GM12878 (cell line): Measurements from ENCODE around the gene FAT1. TPM values are rescaled to one million over a fixed set of nuclear protein-coding genes. Genes with fewer than 3 reads are reported as not detected.

Experiments
- ATAC-seq: fragments of 200-7000 bp; cut with Tn5 transposase; 3 replicates; pipeline ENCODE4 v1.9.1; 2020; ENCODE audit warnings: mild to moderate bottlenecking, moderate library complexity
- BruUV-seq: library from RNA; stranded (reverse); fragments of 400-500 nt; replicated peaks from 2 replicates; lab custom pipeline; 2021; lab: Mats Ljungman, UMichigan
- CTCF ChIA-PET: fragments of 300-600 bp; sonication (Branson Sonifier 250); formaldehyde crosslinking; extraction: SDS; loops from one replicate; lab custom pipeline; 2021; ENCODE audit warnings: inconsistent platforms; lab: Yijun Ruan, JAX
- POLR2A ChIA-PET: fragments of 350-600 bp; formaldehyde crosslinking; extraction: SDS; loops from one replicate; lab custom pipeline; 2021; ENCODE audit warnings: inconsistent platforms; lab: Charles Lee
- RAD21 ChIA-PET: fragments of 300-600 bp; sonication (Branson Sonifier 250); formaldehyde crosslinking; loops from one replicate; lab custom pipeline; 2023; ENCODE audit warnings: antibody characterized with exemption; ENCODE audit not compliant: unreplicated experiment; lab: Charles Lee
- SMC1A ChIA-PET: fragments of 300-600 bp; sonication (Branson Sonifier 250); formaldehyde crosslinking; loops from one replicate; lab custom pipeline; 2023; ENCODE audit not compliant: unreplicated experiment, uncharacterized antibody; lab: Charles Lee
- DNase-seq: peaks from one replicate; pipeline ENCODE4 v3.0.0-alpha.2; 2011; ENCODE audit warnings: low read depth, low spot score
- FAIRE-seq: peaks from 3 replicates; lab custom pipeline; 2011; peaks lifted over from hg19 to GRCh38; lab: Jason Lieb, UNC
- H2AFZ ChIP-seq: 2 replicates; pipeline ENCODE4 v1.6.0; 2011; ENCODE audit warnings: low read depth, low read length, control low read depth; ENCODE audit not compliant: control insufficient read depth
- H3K27ac ChIP-seq: 2 replicates; pipeline ENCODE4 v1.5.1; 2011; ENCODE audit warnings: control low read depth; ENCODE audit not compliant: control insufficient read depth, insufficient read depth
- H3K27me3 ChIP-seq, 2 experiments: replicated peaks in 1 of 2; 2 replicates each; pipeline versions ENCODE4 v1.6.0 to v1.6.1; 2011; ENCODE audit warnings: low read length in 1 of 2; ENCODE audit not compliant: control insufficient read depth in 2 of 2, insufficient read depth in 2 of 2
- H3K36me3 ChIP-seq, 2 experiments: 2 replicates each; pipeline ENCODE4 v1.5.1; 2011; ENCODE audit warnings: low read length in 1 of 2; ENCODE audit not compliant: control insufficient read depth in 2 of 2, insufficient read depth in 2 of 2
- H3K4me1 ChIP-seq: 2 replicates; pipeline ENCODE4 v1.6.1; 2011; ENCODE audit warnings: mild to moderate bottlenecking, low read length, moderate library complexity, mixed read lengths; ENCODE audit not compliant: control insufficient read depth, insufficient read depth
- H3K4me2 ChIP-seq: 2 replicates; pipeline ENCODE4 v1.6.0; 2011; ENCODE audit warnings: control low read depth; ENCODE audit not compliant: control insufficient read depth, insufficient read depth
- H3K4me3 ChIP-seq: fragments of 200-600 bp; sonication (generic); 2 replicates; pipeline ENCODE4 v1.5.1; 2016
- H3K79me2 ChIP-seq: 2 replicates; pipeline ENCODE4 v1.6.0; 2011; ENCODE audit warnings: low read length; ENCODE audit not compliant: control insufficient read depth, insufficient read depth
- H3K9ac ChIP-seq: 2 replicates; pipeline ENCODE4 v1.8.0; 2011; ENCODE audit warnings: low read length, control low read depth, mixed read lengths; ENCODE audit not compliant: control insufficient read depth, insufficient read depth
- H3K9me3 ChIP-seq: replicated peaks from 3 replicates; pipeline ENCODE4 v1.5.1; 2011; ENCODE audit warnings: mild to moderate bottlenecking, low read length; ENCODE audit not compliant: control insufficient read depth, insufficient read depth
- H4K20me1 ChIP-seq: 2 replicates; pipeline ENCODE4 v1.6.0; 2011; ENCODE audit not compliant: control insufficient read depth, insufficient read depth
- CUX1 ChIP-seq: IDR thresholded peaks from 2 replicates; pipeline ENCODE4 v1.6.1; 2012; ENCODE audit warnings: improper control_type of control experiment, low read depth, low read length; ENCODE audit not compliant: insufficient replicate concordance
- JUND ChIP-seq: IDR thresholded peaks from 2 replicates; pipeline ENCODE4 v1.6.1; 2012; ENCODE audit warnings: low read depth, mild to moderate bottlenecking, low read length, improper control_type of control experiment, moderate library complexity
- NFYB ChIP-seq: IDR thresholded peaks from 2 replicates; pipeline ENCODE4 v1.6.1; 2011; ENCODE audit warnings: low read depth, mild to moderate bottlenecking, low read length, improper control_type of control experiment, moderate library complexity; ENCODE audit not compliant: insufficient read depth
- NR2F1 ChIP-seq: fragments of 450-650 bp; conservative IDR thresholded peaks from 2 replicates; pipeline ENCODE4 v1.6.1; 2017; ENCODE audit warnings: mild to moderate bottlenecking
- PRDM15 ChIP-seq: fragments of 450-650 bp; formaldehyde crosslinking; IDR thresholded peaks from 2 replicates; pipeline ENCODE4 v1.4.0; 2020; ENCODE audit warnings: mild to moderate bottlenecking, moderate library complexity
- RAD51 ChIP-seq: fragments of 450-650 bp; IDR thresholded peaks from 2 replicates; pipeline ENCODE4 v1.6.1; 2016; ENCODE audit warnings: moderate library complexity, mild to moderate bottlenecking, inconsistent platforms
- RFX5 ChIP-seq: IDR thresholded peaks from 2 replicates; pipeline ENCODE4 v1.6.1; 2011; ENCODE audit warnings: low read depth, low read length, improper control_type of control experiment
- SMAD5 ChIP-seq: IDR thresholded peaks from 2 replicates; pipeline ENCODE4 v1.6.1; 2016; ENCODE audit warnings: antibody characterized with exemption, low read depth
- SMARCA5 ChIP-seq: fragments of 450-650 bp; IDR thresholded peaks from 2 replicates; pipeline ENCODE4 v1.6.1; 2017; ENCODE audit warnings: mild to moderate bottlenecking
- USF1 ChIP-seq: IDR thresholded peaks from 2 replicates; pipeline ENCODE4 v1.6.1; 2011; ENCODE audit warnings: borderline replicate concordance, low read depth, mild to moderate bottlenecking, moderate library complexity, mixed read lengths, low read length; ENCODE audit not compliant: insufficient read depth; ENCODE audit errors: extremely low read length
- USF2 ChIP-seq: IDR thresholded peaks from 2 replicates; pipeline ENCODE4 v1.6.1; 2011; ENCODE audit warnings: low read depth, low read length, improper control_type of control experiment, borderline replicate concordance
- ZNF207 ChIP-seq: fragments of 450-650 bp; IDR thresholded peaks from 2 replicates; pipeline ENCODE4 v1.6.1; 2014; ENCODE audit warnings: antibody characterized with exemption, mild to moderate bottlenecking, borderline replicate concordance
- ZSCAN29 ChIP-seq: fragments of 450-650 bp; IDR thresholded peaks from 2 replicates; pipeline ENCODE4 v1.6.1; 2017; ENCODE audit warnings: mild to moderate bottlenecking, moderate library complexity
- WGBS: methylation state at CpG from one replicate; pipeline ENCODE4 v1.1.6; 2016; ENCODE audit warnings: low lambda C conversion rate; ENCODE audit not compliant: insufficient replicate concordance, insufficient coverage; ENCODE audit errors: missing lambda C conversion rate; 5-methylcytosine and 5-hydroxymethylcytosine counted together
- in situ Hi-C: fragments of 300-500 bp; cut with MboI; formaldehyde crosslinking; loops from 9 replicates; pipeline ENCODE4 v1.14.3; 2018; ENCODE audit warnings: mixed read lengths
- intact Hi-C: fragments of 100-400 bp; cut with micrococcal nuclease; formaldehyde crosslinking; loops from one replicate; pipeline ENCODE4 v1.14.2; 2022; ENCODE audit not compliant: unreplicated experiment
- polyA plus RNA-seq, 11 experiments: library from polyadenylated mRNA; depleted of rRNA in 4 of 11; unstranded in 6 of 11; stranded (reverse) in 5 of 11; fragments of >200 nt; fragmentation: Nextera tagmentation in 4 of 11; fragmentation: Illumina TruSeq in 1 of 11; extraction: Ambion mirVana in 4 of 11; extraction: Trizol in 1 of 11; gene quantifications; 1 replicate in 1 of 11; 2 replicates in 10 of 11; pipeline versions ENCODE4 v1.2.1 to v1.2.3, GENCODE V29; 2011 to 2016; ENCODE audit warnings: inconsistent platforms in 2 of 11, missing spikeins in 2 of 11, low read depth in 1 of 11
- total RNA-seq, 4 experiments: library from RNA; depleted of rRNA in 3 of 4; stranded (reverse); fragments of >200 nt in 3 of 4; fragmentation: Illumina TruSeq in 1 of 4; extraction: Trizol in 1 of 4; gene quantifications; 2 replicates each; pipeline versions ENCODE4 v1.2.1 to v1.2.3, GENCODE V29; 2013 to 2021

The FAT1 gene
- total and polyA plus RNA-seq, 10 of the 15 experiments (the other 5 are each of a cell fraction or from before 2014, with no cell fraction given), result 0.04 to 11.8 (median 0.11) TPM; not detected in 1

GRCh38 chr4:186695392-186695791 lies 28.3 kb downstream of the FAT1 start (continued):
- TF ChIP-seq RFX5, result no peak
- TF ChIP-seq NR2F1, result no peak
- TF ChIP-seq USF2, result no peak
- no peak for TF ChIP-seq SMAD5
- TF ChIP-seq ZNF207, result no peak
- TF ChIP-seq USF1, result no peak
- no peak for TF ChIP-seq SMARCA5
- TF ChIP-seq, all 136 proteins: peak for 0

GRCh38 chr4:186693894-186694293 lies 29.8 kb downstream of the FAT1 start:
- SMC1A ChIA-PET, result no interaction called here
- TF ChIP-seq RAD51 (no peak), NFYB (no peak), JUND (no peak), ZSCAN29 (no peak), CUX1 (no peak), PRDM15 (CRISPR knock-in tag) (no peak)

More at GRCh38 chr4:186693894-186694293, 29.8 kb downstream of the FAT1 start:
- Histone ChIP-seq H4K20me1 (no peaks in the 10 kb centered on the region), H2AFZ (no peak overlapping the region), H3K36me3 (no peaks in the 10 kb centered on the region), H3K27ac (no peak overlapping the region), H3K79me2 (no peaks in the 10 kb centered on the region), H3K9me3 (no peaks in the 10 kb centered on the region; the same call in 2 of the 3 replicates), H3K27me3 (no peaks in the 10 kb centered on the region), H3K4me1 (no peaks in the 10 kb centered on the region), H3K9ac (no peak overlapping the region), H3K4me3 (no peak overlapping the region), H3K4me2 (no peak overlapping the region)
- FAIRE-seq, result no peak
- no peak for ATAC-seq
- BruUV-seq, result no TSS peak
- ChIA-PET CTCF (no interaction called here), POLR2A (no interaction called here), RAD21 (no interaction called here)
- intact Hi-C loops (no loop called here), in situ Hi-C loops (no loop called here)
- DNase-seq, result no peak
- 0% methylated on average over 3 of the region's 3 CpGs for WGBS
